H1 (cell line): ENCODE measurements around the gene LIN28B.

Experiments
- CEBPB ChIP-seq: IDR thresholded peaks from 2 replicates; pipeline ENCODE4 v1.6.1; 2012; ENCODE audit warnings: low read depth, low read length
- CTCF ChIP-seq, 3 experiments: IDR thresholded peaks; 1 replicate in 2 of 3; 2 replicates in 1 of 3; pipeline versions ENCODE4 v1.5.1 to v1.6.1; 2011; ENCODE audit warnings: low read length in 3 of 3, mild to moderate bottlenecking in 3 of 3, inconsistent platforms in 2 of 3, low read depth in 1 of 3, moderate library complexity in 1 of 3; ENCODE audit not compliant: insufficient read depth in 1 of 3; ENCODE audit errors: control extremely low read depth in 1 of 3
- EP300 ChIP-seq, 2 experiments: IDR thresholded peaks; 1 replicate in 1 of 2; 2 replicates in 1 of 2; pipeline ENCODE4 v1.6.1; 2011 to 2012; ENCODE audit warnings: low read depth in 2 of 2, low read length in 2 of 2, mild to moderate bottlenecking in 2 of 2, borderline replicate concordance in 1 of 2, inconsistent platforms in 1 of 2, moderate library complexity in 1 of 2
- EZH2 ChIP-seq: fragments of 200-600 bp; sonication (generic); IDR thresholded peaks from 2 replicates; pipeline ENCODE4 v1.7.1; 2012; ENCODE audit warnings: low read depth, mild to moderate bottlenecking, moderate library complexity, low read length, inconsistent platforms; ENCODE audit not compliant: severe bottlenecking
- JUND ChIP-seq: IDR thresholded peaks from 2 replicates; pipeline ENCODE4 v1.6.1; 2011; ENCODE audit warnings: mild to moderate bottlenecking, improper control_type of control experiment, low read length
- MAX ChIP-seq: IDR thresholded peaks from 2 replicates; pipeline ENCODE4 v1.6.1; 2012; ENCODE audit warnings: inconsistent platforms
- POLR2AphosphoS5 ChIP-seq: IDR thresholded peaks from 2 replicates; pipeline ENCODE4 v1.6.1; 2011; ENCODE audit warnings: low read depth, low read length
- RNF2 ChIP-seq: fragments of 200-900, 300-1000 bp; sonication (generic); IDR thresholded peaks from 2 replicates; pipeline ENCODE4 v1.7.1; 2016; ENCODE audit warnings: borderline replicate concordance, low read depth, mild to moderate bottlenecking, antibody characterized with exemption, low read length; ENCODE audit not compliant: poor library complexity, severe bottlenecking; ENCODE audit errors: missing control alignments
- RXRA ChIP-seq: IDR thresholded peaks from 2 replicates; pipeline ENCODE4 v1.6.1; 2011; ENCODE audit warnings: low read depth, mild to moderate bottlenecking, low read length, moderate library complexity; ENCODE audit not compliant: insufficient read depth
- SP2 ChIP-seq: IDR thresholded peaks from 2 replicates; pipeline ENCODE4 v1.6.1; 2012; ENCODE audit warnings: mild to moderate bottlenecking, low read length, inconsistent platforms
- TAF1 ChIP-seq: IDR thresholded peaks from 2 replicates; pipeline ENCODE4 v1.6.1; 2011; ENCODE audit warnings: mild to moderate bottlenecking, low read depth, low read length
- TCF12 ChIP-seq: IDR thresholded peaks from 2 replicates; pipeline ENCODE4 v1.6.1; 2011; ENCODE audit warnings: low read depth, mild to moderate bottlenecking, low read length

GRCh38 chr6:104951677-104952076 is 5.2 kb upstream of the LIN28B start:
- TF ChIP-seq RNF2 (no peak), CTCF (IDR thresholded peaks at IDR 0.05; ENCODE audit: control extremely low read depth in 1 of 3, insufficient read depth in 1 of 3, low read depth in 1 of 3, low read length in 3 of 3) (no peak), MAX (no peak), TCF12 (no peak), POLR2AphosphoS5 (no peak), RXRA (no peak), TAF1 (no peak), EP300 (IDR thresholded peaks at IDR 0.05; ENCODE audit: borderline replicate concordance in 1 of 2, low read depth in 2 of 2, low read length in 2 of 2) (no peak), EZH2 (no peak), JUND (no peak), SP2 (no peak), CEBPB (no peak)
